NOMO-1 treated with DMSO at 0.1 percent for 48 hours (cell line): Measurements from ENCODE around the gene SPNS2.

ENCODE experiments used
- DNase-seq: peaks from one replicate; lab custom pipeline; 2025; ENCODE audit not compliant: unreplicated experiment; lab: John Stamatoyannopoulos, UW

The SPNS2 gene

DNA sequence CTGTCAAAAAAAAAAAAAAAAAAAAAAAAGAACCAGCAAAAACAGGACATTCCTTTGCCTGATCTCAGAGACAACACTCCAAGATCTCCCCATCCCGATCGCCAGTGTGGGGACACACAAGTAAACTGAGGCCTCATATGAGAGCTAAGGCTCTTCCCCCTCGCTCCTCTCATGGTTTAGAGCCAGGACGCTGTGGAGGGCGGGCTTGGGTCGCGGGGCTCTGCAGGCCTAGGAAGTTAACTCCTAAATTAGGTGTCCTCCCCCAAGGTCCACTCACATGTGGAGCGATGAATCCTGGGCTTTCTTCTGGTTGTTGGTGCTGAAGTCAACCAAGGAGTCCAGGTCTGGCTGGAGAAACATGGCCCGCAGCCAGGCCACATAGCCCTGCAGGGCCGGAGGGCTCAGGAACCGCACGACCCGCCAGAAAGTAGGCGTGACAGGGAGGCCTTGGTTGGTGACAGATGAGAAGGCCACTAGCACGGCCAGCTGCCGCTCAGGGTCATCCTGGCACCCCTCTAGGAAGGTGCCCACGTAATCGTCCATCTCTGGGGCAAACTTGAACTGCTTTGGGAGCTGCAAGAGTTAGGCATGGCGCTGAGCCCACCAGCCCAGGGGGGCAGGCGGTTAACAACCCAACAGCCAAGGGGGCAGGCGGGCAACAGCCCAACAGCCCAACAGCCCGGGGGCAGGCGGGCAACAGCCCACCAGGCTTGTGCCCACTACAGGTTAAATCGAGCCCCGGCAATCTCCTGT lies 51.3 kb downstream of the SPNS2 start:
- DNase-seq: no peak

GRCh38 chr17:4550534-4551039 lies 51.9 kb downstream of the SPNS2 start:
- no peak for DNase-seq

- no peak for DNase-seq
Observed at GRCh38 chr17:4551141-4551540, 52.5 kb downstream of the SPNS2 start.

- DNase-seq: no peak
Observed at GRCh38 chr17:4551796-4552525, 53.3 kb downstream of the SPNS2 start.

DNA sequence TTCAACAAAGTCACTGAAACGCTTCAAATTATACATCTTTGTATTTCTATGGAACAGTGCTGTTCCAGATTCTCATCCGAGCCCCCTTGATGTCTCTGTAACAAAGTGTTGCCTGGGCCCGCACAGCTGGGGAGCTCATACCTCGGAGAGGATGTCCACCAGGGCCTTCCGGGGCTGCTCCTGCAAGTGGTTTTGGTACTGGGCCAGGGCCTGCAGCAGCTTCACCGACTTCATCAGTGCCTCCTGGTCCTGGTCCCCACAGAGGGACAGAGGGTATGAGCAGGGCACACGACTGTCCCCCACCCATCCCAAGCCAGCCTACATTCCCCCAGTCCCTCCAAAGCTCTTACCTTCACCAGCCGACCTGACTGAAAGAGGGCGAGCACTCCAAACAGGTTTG lies 55.0 kb downstream of the SPNS2 start:
- DNase-seq: no peak

DNA sequence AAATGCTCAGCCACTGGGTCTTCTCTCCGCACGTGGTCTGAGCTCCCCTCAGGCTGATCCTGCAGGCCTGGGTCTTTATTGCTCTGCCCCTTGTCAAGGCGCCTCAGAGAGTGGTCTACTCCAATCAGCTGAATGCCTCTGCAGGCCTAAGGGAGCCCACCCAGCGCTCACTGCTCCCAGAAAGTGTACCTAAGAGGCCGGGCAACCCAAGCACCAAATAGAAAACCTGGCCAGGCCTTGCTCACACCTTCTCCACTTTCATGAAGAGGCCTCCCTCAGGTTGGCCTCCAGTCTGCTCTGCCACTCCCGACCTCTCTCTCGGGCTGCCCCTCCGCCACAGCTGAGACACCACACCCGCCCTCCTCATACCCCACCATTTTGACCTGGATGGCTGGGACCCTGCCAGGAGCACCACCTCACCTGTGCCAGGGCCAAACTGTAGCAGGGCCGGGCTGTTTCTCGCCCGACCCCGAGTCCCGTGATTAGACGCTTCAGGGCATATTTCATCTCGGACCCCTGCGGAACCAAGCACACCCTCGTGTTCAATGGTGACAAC lies 55.8 kb downstream of the SPNS2 start:
- no peak for DNase-seq

GRCh38 chr17:4554997-4555799 lies 56.5 kb downstream of the SPNS2 start, which contains the start of gene MYBBP1A:
Gene MYBBP1A, minus strand, starts transcription at chr17:4555384. Its CDS starts 60 bp downstream, at chr17:4555324.
- DNase-seq: peak; percentile 97

GRCh38 chr17:4555873-4556759 lies 57.4 kb downstream of the SPNS2 start:
- DNase-seq: no peak

DNA sequence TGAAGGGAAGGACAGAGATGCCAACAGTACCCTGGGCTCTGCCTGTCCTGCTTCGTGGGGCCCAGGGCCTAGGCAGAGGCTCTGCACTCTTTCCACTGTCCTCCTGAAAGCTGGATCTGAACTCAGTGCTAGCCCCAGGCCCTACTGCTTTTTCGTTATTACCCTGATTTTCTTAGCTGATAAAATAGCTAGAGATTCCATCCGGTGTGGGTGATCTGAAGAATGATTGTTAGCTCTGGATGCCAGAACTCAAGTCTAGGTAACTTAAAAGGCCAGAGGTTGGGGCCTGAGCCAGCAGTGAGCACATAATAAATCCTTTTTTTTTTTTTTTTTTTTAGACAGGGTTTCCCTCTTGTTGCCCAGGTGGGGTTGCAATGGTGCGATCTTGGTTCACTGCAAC lies 58.3 kb downstream of the SPNS2 start:
- no peak for DNase-seq

- no peak for DNase-seq
Observed at GRCh38 chr17:4557626-4558346, 59.1 kb downstream of the SPNS2 start.

DNA sequence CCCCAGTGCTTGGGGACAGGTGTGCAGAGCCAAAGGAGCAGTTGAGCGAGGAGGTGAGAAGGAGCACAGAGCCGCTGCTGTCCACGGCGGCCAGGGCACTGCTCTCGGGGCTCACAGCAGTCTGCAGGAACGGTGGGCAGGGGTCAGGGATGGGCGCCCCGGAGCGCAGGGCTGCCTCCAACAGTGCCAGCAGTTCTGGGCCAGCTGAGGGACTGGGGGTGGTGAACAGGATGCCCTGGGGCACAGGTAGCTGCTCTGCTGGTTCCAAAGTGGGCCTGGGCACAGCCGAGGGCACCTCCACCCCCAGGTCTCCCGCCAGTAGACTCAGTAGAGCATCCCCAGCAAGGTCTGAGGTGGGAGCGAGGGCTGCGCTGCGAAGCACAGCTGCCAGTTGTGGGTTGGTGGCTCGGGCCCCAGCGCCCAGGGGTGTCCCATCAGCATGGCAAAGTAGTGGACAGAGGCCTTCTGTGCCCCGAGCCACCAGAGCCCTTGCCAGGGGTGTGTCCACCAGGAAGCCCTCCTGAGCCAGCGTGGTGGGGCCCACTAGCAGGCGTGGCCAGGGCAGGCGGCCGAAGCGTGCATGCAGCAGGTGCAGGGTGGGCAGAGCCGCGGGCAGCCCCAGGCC lies 59.8 kb downstream of the SPNS2 start:
- DNase-seq: no peak

DNA sequence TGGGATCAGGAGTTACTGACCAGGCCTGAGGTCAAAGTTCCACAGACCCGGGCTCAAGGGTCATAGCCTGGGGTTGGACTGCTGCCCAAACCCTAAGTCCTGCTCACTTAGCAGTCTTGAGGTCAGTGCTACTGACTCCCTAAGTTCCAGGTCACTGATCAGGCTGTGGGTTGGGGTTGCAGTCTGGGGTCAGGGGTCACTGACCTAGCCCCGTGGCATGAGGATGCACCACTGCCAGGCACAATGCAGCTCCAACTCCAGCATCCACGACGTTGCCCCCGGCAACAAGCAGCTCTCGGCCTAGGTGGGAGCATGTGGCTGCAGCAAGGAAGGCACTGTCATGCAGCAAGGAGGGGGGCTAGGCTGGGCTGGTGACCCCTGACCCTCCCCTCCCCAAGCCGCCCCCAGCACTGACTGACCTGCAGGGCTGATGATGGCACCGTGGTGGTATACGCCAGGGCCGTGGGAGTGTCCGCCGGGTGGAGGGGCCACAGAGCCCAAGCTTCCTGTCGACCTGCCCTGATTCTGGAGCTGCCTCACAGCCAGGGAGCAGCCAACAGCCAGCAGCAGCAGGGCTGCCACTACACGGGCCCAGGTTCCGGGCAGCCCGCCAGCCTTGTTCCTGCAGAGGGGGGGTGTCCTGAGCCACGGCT lies 60.6 kb downstream of the SPNS2 start:
- no peak for DNase-seq

DNA sequence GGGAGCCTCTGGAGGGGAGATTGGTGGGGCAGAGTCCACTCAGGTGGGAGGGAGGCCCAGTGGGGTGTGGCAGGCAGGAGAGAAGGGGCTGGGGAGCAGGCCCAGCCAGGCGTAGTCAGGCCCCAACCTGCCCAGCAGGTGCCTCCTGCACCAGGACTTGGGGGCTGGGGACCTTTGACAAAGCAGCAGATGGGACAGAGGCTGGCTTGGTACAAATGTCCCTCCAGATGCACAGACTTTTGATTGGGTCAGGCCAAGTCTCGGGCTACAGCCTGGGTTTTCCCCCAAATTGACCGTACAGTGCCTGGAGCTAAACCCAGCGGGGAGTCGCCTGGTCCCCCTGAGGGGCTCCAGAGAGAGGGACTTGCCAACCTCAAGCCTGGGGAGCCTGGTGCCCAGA lies 61.3 kb downstream of the SPNS2 start:
- no peak for DNase-seq

DNA sequence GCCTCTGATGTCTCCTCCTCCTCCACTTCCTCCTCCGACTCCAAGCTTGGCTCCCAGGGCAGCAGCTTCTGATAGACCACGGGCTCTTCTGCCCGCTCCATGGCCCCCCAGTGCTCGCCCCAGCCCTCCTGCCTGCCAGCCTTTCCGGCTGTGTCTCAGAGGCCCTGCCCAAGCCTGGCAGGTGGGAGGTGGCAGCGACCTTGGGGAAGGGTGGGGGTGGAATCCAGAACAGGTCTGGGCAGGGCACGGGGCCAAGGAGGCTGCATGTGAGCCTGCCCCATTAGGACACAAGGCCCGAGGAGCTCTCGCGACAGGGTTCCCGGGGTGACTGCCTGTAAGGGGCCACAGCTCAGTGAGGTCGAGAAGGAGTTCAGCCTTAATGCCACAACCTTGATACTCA lies 61.7 kb downstream of the SPNS2 start, which contains the start of gene GGT6:
Gene GGT6 (minus strand): TSS at position 157 of the 400 bp plus-strand sequence. CDS start 56 bp downstream, at position 101.
- no peak for DNase-seq

DNA sequence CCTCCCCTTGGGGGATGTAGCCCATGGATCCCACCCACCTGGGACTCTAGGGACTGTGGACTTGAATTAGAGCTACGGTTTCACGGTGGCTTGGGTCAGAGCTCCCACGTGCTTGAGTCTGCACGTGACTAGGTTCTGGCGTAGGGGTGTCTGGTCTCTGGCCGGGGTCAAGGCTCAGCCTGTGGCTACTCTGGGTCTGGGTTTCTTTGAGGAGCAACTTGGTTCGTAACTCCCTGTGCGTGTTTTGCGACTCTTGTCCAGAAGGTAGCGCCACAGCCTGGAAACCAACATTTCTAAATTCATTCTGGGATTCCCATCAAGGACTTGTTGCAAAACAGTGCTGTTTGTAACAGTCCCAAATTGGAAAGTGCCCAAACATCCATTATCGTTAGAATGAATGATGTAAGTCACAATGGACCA lies 62.2 kb downstream of the SPNS2 start:
- no peak for DNase-seq

GRCh38 chr17:4562015-4562969 lies 63.6 kb downstream of the SPNS2 start:
- DNase-seq: no peak
